Measurements from ENCODE around the gene TACC3.
A peak's percentile ranks its signal among the peaks of the same experiment; 100 is the strongest.

The TACC3 gene

DNA sequence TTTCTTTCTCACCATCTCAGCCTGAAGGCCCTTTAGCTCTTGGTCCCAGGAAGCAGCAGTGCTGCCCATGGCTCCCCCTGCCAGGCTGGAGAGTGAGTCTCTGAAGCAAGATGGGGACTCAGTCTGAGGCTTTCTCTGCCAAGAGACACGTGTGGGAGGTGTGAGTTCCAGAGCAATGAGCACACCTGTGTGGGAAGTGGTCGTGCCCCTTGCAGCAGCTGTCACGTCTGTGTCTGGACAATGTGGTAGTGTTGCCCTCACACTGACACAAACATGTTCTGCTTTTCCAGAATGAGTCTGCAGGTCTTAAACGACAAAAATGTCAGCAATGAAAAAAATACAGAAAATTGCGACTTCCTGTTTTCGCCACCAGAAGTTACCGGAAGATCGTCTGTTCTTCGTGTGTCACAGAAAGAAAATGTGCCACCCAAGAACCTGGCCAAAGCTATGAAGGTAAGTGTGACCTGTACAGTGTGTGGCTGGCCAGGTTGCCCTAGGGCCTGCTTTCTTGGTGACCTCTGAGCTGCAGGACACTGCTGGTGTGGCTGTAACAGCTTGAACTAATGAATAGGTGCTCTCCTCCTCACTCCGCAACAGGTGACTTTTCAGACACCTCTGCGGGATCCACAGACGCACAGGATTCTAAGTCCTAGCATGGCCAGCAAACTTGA, 1.9 kb downstream of the TACC3 start:
- DNase-seq (ENCODE audit: low read depth in 2 of 2) = no peak

DNA sequence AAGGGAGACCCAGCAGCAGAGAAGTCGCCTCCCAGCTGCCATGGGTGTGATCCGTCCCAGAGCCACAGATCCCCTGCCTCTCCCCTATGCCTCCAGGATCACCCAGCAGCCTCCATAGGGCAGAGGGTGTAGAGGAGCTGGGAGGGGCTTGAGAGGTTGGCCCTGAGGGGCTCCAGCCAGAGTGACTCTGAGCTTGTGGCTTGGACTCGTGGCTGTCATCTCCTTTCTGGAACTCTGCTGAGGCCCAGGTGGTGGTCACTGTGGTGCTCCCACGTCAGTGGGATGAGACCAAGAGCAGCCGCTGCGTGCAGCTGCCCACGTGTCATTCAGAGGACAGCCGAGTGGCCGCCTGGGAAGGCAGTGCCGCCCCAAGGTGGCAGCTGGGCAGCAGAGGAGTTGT, 4.2 kb downstream of the TACC3 start:
- DNase-seq (ENCODE audit: low read depth in 2 of 2) = no peak

DNA sequence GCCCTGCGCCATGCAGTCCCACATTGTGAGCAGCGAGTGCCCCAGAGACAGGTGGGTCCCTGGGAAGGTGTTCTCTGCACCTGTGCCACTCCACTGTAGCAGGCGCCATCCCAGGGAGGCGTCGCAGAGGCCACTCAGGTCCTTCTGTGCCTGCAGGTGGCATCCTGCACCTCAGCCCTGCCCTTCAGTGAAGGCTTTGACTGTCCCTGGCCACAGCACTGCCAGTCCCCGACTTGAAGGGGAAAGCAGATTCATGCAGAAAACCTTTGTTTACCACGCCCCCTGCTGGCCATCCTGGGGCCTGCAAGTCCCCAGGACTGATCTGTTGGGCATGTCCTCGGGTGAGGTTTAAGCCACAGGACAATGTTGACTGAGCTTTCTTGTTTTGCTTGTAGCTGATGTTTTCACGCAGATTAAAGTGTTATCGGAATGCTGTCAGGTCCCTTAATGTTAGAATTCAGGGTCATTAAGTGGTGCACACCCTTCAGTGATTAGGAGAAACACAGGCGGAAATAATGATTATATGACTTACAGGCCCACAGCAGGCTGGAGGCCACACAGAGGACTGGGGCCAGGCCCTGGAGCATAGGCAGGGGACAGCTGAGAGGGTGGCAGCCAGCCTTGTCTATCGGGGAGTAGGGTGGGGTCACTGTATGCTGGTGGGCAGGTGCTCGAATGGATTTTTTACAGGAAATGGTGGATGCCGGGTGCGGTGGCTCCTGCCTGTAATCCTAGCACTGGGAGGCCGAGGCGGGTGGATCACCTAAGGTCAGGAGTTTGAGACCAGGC, 5.0 kb downstream of the TACC3 start:
- peak; percentile 21 to 45 for DNase-seq (ENCODE audit: low read depth in 2 of 2)

DNA sequence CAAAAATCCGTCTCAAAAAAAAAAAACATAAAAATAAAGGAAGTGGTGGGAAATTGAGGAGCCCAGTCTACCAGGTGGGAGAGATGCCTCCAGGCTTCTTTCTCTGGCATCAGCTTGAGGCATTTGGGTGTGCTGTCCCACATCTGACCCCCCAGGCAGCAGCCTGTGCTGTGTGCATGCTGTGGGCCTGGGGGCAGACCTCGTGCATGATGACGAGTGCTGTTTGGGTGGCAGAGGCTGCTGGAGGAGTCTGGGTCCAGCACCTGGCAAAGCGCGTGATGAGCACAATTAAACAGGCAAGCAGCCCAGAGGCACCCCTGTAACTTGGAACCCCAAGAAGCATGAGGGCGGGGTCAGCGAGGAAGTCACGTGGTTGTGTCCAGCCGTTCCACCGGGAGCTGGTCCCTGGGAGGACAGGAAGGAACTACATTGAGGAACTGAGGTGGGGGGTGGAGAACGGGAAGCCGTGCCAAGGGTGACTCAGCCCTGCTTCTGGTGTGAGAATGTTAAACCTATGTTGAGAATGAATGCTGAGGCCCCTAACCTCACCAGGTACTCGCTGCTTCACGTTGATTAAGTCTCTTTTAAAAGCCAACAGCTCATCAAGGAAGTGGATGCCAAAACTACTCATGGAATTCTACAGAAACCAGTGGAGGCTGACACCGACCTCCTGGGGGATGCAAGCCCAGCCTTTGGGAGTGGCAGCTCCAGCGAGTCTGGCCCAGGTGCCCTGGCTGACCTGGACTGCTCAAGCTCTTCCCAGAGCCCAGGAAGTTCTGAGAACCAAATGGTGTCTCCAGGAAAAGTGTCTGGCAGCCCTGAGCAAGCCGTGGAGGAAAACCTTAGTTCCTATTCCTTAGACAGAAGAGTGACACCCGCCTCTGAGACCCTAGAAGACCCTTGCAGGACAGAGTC, 6.1 kb downstream of the TACC3 start:
- DNase-seq (ENCODE audit: low read depth in 2 of 2) = peak in 1 of 2 experiments; percentile 13

DNA sequence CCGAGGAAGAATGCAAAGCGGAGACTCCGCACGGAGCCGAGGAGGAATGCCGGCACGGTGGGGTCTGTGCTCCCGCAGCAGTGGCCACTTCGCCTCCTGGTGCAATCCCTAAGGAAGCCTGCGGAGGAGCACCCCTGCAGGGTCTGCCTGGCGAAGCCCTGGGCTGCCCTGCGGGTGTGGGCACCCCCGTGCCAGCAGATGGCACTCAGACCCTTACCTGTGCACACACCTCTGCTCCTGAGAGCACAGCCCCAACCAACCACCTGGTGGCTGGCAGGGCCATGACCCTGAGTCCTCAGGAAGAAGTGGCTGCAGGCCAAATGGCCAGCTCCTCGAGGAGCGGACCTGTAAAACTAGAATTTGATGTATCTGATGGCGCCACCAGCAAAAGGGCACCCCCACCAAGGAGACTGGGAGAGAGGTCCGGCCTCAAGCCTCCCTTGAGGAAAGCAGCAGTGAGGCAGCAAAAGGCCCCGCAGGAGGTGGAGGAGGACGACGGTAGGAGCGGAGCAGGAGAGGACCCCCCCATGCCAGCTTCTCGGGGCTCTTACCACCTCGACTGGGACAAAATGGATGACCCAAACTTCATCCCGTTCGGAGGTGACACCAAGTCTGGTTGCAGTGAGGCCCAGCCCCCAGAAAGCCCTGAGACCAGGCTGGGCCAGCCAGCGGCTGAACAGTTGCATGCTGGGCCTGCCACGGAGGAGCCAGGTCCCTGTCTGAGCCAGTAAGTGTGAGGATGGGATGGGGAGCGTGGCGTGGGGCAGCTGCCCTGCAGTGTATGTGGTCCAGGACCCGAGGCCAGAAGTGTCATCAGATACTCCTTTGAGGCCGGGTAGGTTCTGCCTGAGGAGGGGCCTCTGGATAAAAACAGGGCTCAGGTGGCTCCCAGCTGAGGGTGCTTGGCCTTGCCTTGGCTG, 7.0 kb downstream of the TACC3 start:
- DNase-seq (ENCODE audit: low read depth in 2 of 2) = no peak

DNA sequence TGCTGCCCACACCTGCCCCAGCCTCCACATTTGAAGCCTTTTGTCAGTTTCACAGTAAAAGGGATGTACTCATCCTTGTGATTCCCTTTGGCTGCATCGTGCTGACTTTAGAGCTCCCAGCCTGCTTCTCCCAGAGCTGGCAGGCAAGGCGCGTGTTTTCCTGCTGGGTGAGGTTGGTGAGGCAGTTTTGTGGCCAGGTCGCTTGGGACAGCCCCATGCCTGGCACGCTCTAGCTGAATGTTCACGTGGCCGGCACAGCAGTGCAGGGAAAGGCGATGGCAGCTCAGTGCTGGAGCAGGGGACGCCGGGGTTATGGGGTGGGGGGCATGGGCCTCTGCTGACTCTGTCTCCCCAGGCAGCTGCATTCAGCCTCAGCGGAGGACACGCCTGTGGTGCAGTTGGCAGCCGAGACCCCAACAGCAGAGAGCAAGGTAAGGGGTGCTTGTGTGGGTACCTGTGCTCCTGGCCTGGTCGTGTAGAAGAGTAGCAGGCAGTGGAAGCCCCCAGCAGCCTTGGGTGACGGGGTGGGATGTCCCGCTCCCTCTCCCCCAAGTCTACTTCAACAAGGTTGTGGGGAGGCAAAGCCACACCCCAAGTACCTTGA, 9.3 kb downstream of the TACC3 start:
- DNase-seq (ENCODE audit: low read depth in 2 of 2) = no peak

DNA sequence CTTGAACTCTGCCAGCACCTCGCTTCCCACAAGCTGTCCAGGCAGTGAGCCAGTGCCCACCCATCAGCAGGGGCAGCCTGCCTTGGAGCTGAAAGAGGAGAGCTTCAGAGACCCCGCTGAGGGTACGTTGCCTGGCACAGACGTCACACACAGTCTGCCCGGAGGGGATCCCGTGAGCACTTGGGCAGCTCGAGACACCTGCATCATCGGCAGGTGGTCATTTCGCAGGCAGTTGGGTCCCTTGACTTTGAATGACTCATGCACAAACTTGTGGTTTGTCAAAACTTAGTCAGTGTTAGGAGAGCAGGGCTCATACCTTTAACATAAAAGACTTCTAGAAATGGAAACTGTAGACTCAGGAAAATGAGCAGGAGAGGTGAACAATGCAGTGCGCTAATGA, 9.9 kb downstream of the TACC3 start:
- no peak for DNase-seq (ENCODE audit: low read depth in 2 of 2)

DNA sequence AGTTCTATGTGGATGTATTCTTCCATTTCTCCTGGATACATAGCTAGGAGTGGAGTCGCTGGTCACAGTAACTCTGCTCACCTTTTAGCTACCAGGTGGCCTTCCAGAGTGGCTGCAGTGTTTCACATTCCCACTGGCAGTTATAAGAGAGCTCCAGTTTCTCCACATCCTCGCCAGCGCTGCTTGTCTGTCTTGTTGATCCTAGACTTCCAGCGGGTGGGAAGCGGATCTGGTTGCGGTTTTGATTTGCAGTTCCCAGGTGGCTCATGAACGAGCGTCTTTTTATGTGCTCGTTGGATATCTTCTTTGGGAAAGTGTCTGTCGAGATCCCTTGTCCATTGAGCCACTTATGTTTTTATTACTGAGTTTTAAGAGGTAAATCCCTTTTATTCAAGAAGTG, 11.6 kb downstream of the TACC3 start:
- no peak for DNase-seq (ENCODE audit: low read depth in 2 of 2)

DNA sequence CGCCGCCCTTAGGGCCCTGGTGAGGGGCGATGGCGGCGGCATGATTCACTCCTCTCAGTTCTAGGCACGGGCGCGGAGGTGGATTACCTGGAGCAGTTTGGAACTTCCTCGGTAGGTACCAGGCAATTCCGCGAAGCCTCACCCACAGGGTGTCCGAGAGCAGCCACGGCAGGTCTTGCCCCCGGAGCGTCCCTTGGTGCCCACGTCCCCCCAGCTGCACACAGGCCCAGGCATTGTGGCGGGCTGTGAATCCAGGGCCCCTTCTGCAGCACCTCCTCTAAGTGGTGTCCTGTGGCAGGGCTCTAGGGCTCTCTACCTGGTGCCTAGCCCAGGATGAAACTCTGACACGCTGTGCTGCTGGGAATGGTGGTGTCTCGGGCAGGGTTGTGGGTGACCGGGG, 13.9 kb downstream of the TACC3 start:
- no peak for DNase-seq (ENCODE audit: low read depth in 2 of 2)

DNA sequence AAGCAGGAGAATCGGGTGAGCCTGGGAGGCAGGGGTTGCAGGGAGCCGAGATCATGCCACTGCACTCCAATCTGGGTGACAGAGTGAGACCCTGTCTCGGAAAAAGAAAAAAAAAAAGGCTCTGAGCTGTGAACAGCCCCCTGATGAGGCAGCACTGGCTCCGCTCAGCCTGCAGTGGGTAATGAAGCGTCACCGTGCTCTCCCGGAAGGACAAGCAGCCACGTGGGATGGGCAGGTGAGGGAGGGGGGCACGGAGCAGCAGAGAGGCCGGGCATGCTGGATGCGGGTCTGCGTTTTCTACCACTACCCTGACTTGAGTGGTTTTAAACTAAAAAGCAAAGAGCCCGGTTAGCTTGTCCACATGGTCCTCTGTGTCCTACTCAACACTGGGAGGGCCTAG, 15.5 kb downstream of the TACC3 start:
- no peak for DNase-seq (ENCODE audit: low read depth in 2 of 2)

DNA sequence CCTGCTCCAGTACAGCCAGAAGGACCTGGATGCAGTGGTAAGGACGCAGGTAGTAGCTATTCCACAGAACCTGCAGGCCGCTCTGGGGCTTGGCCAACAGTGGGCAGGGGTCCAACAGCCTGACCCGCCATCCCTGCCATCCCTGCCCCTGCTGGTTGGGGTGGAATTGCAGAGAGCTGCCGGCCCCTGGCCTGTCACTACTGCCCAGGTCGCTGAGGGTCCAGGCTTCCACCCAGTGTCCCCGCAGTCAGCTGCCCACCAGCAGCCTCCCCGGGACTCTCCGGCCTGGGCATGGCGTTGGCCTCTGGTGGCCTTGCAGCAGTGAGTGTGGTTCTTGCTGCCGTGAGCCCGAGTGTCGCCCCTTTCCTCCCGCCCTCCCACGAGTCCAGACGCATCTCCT, 16.3 kb downstream of the TACC3 start:
- no peak for DNase-seq (ENCODE audit: low read depth in 2 of 2)

DNA sequence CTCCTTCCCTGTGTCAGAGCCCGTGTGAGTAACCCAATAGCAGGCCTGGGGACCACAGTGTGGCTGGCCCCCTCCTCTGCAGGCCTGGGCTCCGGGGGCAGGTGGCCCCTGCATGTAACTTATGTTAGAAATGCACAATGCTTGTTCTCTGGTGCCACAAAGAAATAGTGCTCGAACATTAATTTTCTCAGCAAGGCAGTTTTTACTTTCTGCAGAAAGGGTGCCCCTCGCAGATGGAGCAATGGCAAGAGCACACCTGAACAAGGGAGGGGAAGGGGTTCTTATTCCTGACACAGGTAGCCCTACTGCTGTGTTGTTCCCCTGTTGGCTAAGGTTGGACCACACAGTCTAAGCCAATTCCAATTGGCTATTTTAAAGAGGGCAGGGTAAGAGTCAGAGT, 17.1 kb downstream of the TACC3 start:
- DNase-seq (ENCODE audit: low read depth in 2 of 2) = no peak

DNA sequence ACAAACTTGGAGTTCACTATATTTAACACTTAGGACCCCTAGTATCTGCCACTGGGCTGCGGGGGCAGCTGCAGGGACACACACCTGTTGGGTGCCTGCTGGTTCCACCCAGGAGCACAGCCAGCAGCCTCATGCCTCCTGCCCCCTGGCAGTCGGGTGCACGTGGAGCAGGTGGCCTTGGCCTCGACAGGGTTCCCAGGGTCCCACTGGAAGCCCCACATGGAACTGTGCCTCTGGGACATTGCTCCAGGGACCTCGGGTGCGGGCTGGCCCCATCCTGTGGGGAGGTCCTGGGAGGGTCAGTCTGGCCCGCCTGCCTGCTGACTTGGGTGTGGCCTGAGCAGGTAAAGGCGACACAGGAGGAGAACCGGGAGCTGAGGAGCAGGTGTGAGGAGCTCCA, 18.0 kb downstream of the TACC3 start:
- no peak for DNase-seq (ENCODE audit: low read depth in 2 of 2)

DNA sequence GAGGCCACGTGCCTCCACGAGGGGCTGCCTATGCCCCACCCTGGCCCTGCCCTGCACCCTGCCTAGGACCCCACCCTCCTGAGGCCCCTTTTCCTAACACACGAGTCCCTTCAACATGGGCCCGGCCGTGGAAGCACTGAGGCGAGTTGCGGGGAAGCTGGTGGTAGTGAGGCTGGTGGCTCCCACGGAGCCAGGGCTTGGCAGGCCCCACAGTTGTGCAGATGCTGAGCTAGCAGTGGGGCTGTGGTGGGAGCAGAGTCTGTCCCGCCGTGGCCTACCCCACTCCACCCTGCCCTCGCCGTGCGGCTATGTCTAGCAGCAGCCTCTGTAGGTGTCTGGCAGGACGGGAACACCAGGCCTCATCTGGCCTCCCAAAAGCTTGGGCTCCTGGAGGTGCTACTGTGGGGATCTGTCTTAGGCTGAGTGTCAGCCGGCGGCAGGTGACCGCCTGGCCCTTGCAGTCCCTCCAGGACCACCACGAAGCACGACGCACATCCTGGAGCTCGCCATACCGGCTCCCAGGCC, 18.8 kb downstream of the TACC3 start:
- DNase-seq (ENCODE audit: low read depth in 2 of 2) = no peak

DNA sequence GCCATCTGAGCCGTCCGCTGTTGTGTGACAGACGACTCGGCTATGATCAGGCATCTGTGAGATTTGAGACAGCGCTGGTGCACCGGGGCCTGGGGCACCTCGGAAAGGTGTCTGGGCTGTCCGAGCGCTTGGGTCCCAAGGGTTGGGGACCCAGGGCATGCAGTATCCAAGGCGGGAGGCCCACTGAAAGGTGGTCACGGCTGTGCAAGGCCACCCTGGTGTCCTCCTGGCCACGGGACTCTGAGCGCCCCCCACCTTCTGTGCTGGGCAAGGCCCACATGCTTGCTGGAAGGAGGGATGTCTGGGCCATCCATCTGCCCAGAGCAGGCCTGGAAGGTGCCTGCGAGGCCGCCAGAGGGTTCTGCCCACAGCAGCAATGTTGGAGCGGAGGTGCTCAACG, 19.9 kb downstream of the TACC3 start:
- no peak for DNase-seq (ENCODE audit: low read depth in 2 of 2)

DNA sequence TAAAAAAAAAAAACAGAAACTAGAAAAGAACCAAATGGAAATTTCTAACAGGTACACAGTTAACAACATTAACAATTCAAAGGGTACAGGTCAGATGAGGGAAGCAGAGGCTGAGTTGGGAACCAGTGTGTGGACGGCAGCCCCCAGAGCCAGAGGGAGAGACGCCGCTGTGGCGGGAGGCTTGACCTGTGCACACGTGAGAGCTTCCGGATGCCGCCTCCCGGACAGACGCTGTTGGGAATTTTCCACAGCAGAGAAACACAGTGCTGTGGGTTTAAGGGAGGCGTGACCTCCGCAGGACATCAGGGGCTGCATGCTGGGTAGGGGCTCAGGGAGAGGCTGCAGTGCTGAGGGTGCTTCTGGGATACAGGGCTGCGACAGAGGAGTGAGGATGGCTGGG, 22.2 kb downstream of the TACC3 start:
- no peak for DNase-seq (ENCODE audit: low read depth in 2 of 2)

DNA sequence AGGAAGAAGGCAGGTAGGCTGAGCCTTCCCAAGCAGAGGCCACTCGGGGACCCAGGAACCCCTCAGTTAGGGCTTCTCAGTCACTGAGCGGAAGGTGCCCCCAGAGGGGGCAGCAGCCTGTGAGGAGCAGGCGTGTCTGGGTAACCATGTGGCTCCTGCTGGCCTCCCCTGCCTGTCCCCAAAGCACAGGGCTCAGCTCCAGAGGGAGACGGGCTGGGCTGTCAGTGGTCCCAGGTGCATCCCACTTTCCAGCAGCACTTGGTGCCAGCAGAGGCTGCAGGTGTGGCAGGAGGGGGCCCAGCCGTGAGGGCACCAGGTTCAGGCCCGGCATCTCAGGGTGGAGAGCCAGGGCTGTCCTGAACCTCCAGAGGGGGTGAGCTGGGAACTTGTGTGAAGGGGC, 22.7 kb downstream of the TACC3 start:
- no peak for DNase-seq (ENCODE audit: low read depth in 2 of 2)

DNA sequence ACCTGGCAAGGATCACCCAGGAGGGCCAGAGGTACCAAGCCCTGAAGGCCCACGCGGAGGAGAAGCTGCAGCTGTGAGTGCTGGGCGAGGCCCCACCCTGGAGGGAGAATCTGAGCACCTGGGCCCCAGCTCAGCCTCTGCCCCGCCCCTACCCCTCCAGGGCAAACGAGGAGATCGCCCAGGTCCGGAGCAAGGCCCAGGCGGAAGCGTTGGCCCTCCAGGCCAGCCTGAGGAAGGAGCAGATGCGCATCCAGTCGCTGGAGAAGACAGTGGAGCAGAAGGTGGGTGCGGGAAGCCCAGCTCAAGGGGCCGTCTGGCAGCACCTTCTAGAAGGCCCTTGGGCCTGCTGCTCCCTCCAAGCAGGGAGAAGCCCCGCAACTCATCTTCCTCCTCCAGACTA, 23.2 kb downstream of the TACC3 start:
- DNase-seq (ENCODE audit: low read depth in 2 of 2) = no peak

DNA sequence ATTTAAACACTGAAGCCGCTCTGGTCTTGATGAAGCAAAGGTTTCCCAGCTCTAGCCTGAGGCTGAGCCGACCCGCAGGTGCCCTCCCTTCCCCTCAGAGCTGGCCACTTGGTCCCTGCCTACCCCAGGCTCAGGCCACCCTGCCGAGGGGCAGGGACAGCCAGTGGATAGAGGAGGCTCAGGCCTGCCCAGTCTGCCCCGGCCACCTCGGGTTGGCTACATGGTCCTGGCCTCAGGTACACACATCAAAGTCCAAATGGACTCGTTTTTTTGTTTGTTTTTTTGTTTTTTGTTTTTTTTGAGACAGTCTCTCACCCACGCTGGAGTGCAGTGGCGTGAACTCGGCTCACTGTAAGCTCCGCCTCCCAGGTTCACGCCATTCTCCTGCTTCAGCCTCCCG, 23.8 kb downstream of the TACC3 start:
- DNase-seq (ENCODE audit: low read depth in 2 of 2) = no peak

DNA sequence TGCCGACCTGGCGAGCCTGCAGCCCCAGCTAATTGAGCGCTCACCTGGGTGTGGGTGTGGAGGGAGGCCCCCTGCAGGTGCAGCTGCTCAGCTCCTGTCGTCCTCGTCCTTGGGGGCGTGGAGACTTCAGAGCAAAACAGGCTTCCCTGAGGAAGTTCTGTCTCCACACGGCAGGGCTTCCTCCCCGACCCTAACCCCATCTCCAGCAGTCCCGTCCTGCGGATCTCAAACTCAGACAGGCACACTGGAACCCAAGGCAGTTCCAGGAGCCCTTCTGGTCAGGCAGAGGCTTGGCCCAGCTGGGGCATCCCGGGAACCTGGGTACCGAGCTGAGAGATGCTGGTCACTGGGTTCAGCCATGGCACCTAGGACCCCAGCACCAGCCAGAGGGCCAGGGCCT, 24.4 kb downstream of the TACC3 start:
- no peak for DNase-seq (ENCODE audit: low read depth in 2 of 2)

DNA sequence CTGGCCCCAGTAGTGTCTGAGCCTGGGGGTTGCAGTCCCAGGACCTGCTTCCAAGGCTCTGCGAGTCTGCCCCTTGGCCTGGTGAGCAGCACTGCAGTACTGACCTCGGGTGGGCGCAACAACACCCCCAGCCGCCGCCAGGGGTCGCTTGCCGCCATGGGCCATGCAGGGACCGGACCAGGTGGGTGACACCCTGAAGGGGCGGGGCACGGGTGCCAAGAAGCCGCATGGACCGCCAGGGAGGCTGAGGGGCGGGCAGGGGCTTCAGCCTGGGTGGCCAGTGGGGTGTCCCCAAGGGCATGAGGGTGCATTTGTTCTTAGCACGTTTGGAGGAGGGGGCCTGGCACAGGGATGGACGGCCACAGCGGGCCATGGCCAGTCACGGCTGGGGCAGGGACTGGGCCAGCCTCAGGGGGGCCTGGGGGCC, 25.0 kb downstream of the TACC3 start:
- DNase-seq (ENCODE audit: low read depth in 2 of 2) = no peak
